Activated CD8-positive, alpha-beta memory T cell treated with anti-CD3 and anti-CD28 coated beads, Interleukin-2, amount 50 U/mL, for 1 hour (primary cell): ENCODE data around the gene GP1BB.
"Not testable (repeated sequence)": the region's sequence is repeated elsewhere in the genome, so short reads cannot be mapped to it uniquely, and the experiment has no call there.

Experiments
- DNase-seq: peaks from one replicate; pipeline ENCODE4 v3.0.0-alpha.2; 2020; ENCODE audit errors: extremely low read depth

Gene GP1BB

DNA sequence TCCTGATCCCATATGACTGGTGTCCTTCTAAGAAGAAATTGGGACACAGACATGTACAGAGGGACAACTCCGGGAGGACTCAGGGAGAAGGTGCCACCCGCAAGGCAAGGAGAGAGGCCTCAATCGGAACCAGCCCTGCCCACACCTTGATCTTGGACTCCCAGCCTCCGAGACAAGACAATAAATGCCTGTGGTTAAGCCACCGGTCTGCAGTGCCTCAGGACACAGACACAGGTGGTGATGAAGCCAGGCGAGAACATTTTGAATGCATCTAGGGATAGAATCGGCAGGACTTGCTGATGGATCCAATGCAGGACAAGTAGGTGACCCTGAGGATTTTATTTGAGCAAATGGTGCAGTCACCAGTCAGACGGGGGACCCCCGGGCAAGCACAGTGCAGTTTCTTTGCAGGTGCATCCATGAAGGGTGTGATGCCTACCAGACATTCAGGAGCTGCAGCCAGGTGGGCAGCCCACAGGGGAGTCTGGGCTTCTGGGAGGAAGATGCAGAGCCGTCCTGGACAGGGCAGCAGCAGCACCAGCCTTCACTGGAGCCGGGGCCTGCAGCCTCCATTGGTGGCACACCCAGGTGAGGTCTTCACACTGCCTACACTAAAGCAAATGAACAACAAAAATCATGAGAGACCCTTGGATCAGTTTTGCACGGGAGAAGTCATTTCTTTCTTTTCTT is 29.2 kb upstream of the GP1BB start:
- no peak for DNase-seq

GRCh38 chr22:19694696-19695095 is 28.6 kb upstream of the GP1BB start:
- no peak for DNase-seq

DNA sequence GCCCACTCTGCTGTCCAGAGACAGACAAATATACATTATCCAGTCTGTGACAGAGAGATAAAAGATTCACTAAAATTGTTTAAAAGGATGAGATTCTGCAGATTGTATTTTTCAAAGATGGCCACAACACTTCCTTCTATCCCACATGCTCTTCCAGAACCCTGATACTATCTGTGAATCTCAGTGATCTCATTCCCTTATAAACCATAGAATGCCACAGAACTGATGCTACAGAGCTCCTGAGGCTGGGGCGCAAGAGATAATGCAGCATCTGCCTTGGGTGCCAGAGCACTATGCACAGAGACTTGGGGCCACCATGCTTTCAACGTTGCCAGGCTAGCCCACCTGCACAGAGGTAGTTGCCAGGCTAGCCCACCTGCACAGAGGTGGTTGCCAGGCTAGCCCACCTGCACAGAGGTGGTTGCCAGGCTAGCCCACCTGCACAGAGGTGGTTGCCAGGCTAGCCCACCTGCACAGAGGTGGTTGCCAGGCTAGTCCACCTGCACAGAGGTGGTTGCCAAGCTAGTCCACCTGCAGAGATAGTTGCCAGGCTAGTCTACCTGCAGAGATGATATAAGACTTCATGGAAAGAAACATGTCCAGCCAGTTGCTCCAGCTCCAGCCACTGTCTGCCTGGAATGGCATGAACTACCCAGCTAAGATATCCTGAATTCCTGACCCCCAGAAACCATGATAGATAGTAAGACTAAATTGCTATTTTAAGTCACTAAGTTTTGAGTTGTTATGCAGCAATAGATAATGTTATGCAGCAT is 26.6 kb upstream of the GP1BB start:
- DNase-seq: no peak

DNA sequence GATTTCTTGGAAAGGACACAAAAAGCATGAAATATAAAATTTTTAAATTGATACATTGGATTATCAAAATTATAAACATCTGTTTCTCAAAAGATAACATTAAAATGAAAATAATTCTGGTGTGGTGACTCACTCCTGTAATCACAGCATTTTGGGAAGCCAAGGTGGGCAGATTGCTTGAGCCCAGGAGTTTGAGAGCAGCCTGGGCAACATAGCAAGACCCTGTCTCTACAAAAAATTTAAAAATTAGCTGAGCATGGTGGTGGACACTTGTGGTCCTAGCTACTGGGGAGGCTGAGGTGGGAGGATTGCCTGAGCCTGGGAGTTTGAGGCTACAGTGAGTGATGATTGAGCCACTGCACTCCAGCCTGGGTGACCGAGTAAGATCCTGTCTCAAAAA is 25.5 kb upstream of the GP1BB start:
- DNase-seq: not testable (repeated sequence)

GRCh38 chr22:19700790-19701419 is 22.4 kb upstream of the GP1BB start:
- DNase-seq: no peak

GRCh38 chr22:19701420-19702145 is 21.8 kb upstream of the GP1BB start:
- DNase-seq: no peak

DNA sequence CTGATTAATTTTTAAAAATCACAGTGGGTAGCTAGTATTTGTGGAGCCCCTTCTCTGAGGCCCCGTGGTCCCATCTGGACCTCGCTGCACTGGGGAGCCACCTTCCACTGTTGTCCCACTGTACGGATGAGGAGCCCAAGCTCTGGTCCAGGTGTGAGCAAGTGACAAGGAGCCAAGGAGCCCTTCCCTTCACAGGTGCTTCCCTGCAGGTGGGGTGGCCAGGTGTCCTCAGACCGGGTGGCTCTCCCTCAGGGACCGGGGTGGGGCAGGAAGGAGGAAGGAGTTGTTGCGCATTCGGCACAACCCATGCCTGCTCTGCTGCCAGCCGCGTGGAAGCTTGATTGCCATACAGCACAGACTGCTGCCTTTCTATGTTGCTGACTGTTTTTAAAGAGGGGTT is 19.5 kb upstream of the GP1BB start:
- no peak for DNase-seq

- no peak for DNase-seq
Measured at GRCh38 chr22:19704355-19705015, 18.9 kb upstream of the GP1BB start.

DNA sequence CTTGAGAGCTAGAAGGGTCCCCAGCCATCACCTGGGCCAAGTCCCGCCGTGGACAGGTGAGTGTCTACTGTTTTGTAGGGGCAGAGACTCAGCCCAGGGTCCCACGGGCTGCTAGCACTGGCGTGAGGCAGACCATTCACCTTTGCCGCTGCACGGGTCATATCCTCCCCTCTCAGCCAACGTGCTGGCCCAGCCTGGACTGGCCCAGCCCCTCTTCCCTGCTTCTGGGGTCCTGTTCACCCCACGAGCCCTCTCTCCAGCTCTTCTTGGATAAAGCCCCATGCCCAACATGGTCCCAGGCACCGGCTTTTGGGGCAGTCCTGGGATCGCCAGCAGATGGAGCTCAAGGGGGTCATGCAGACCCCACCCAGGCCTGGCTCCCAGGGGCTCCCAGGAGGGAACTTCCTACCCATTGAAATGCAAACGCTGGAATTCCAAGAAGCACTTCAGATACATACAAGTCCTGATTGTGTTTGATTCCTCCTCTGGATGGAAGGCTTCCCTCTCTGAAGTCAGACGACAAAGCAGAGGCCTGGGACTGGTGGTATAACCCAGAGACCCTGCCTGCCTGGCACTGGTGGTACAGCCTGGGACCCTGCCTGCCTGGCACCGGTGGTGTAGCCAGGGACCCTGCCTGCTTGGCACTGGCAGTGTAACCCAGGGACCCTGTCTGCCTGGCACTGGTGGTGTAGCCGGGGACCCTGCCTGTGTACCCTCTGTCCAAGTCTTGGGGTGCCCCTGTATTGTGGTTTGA is 18.0 kb upstream of the GP1BB start:
- no peak for DNase-seq

DNA sequence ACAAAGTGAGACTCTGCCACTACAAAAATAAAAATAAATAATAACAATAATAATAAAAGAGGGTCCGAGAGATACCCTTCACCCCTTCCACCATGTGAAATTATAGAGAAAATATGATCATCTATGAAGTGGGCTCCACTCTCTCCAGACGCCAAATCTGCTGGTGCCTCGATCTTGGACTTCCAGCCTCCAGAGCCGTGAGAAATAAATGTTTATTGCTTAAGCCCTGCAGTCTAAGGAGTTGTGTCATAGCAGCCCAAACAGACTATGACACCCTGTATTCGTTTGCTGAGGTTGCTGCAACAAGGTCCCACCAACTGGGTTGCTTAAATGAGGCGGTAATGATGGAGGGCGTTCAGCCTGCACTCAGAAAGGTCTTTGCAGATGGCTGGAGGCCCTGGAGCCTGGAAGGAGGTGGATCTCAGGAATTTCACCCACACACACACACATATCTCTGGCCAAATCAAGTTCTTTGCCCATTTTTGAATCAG is 16.6 kb upstream of the GP1BB start:
- DNase-seq: no peak

DNA sequence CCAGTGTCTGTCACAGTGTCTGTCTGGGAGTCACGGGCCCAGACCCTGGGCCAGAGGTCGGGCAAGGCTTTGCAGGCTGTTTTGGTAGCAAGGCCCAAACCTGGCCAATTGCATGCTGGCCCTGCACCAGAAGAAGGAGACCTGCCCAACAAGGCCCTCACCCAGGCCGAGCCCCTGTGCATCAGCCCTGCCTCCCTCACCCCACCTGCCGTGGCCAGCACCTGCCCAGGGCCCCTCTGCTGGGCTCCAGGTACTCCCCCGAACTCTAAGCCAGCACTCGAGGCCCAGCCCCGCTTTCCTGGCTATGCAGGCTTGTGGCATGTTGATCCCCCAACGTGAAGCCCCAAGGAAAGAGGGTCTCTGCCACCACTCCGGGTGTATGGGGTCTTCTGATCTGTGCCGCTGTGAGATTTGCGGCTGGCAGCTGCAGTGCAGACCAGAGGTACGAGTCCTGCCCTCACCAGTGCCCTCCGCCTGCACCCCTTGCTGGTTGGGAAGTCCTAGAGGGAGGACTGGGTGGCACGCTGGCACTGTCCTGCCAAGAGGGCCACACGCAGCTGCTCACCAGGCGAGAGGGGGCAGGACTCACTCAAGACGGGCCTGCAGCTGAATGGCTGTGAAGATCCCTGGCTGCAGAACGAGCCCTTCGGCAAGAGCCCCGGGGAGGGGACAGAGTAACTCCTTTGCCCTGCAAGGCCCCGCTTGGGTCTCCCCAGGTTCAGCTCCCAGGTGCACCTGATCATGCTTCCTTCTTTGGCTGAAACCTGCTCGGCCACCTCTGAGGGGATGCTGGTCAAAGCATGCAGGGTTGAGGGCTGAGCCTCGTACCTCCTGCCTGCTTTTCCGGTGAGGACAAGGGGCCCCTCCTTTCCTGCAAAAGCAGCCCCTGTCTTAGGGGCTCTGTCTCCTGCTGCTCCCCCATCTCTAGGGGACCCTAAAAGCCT is 15.7 kb upstream of the GP1BB start:
- DNase-seq: no peak

- DNase-seq: no peak
Measured at GRCh38 chr22:19708321-19709011, 14.9 kb upstream of the GP1BB start.

DNA sequence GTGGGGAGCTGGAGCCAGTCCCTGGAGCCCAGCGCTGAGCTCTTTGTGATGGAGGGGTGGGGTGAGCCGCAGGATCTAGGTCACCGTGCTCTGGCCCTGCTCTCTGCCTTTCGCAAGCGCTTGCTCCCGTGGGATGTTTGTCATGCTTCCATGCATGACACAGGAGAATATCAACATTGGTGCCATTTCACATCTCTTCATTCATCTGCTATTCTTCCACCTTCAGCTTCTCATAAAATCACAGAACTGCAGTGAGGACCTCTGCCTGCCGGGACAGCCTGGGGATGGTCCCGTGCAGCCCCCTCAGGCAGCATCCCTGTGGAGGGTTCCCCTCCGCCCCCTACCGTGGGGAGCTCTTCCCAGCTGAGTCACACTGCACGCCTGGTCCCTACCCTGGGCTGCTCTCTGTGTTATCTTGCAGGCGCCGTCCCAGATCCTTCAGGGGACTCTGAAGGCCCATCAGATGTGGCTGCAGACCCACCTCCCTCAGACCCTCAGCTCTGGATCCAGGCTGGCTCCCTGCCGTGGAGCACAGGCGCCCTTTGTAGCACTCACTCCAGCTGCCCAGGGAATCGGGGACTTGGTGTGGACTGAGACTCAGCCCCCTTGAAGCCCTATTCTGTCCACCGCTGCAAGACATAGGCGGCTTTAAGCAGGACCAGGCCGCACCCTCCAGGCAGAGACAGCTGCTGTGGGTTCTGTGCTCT is 14.1 kb upstream of the GP1BB start:
- DNase-seq: no peak

- no peak for DNase-seq
Measured at GRCh38 chr22:19710020-19710768, 13.1 kb upstream of the GP1BB start.

DNA sequence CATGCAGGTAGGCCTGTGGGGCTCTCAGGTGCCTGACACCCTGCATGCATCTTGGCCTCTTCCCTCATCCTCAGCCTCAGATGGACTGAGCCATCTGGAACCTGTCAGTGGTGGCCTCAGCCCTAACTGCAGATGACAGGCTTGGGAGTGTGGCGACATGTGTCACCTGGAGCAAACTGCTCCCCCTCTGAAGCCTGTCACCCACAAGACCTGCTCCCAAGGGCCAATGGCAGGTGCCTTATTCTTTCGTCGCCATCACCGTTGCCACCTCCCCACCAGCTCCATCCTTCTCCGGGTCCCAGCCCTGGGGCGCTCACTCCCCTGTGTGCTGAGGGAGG is 12.6 kb upstream of the GP1BB start:
- no peak for DNase-seq

DNA sequence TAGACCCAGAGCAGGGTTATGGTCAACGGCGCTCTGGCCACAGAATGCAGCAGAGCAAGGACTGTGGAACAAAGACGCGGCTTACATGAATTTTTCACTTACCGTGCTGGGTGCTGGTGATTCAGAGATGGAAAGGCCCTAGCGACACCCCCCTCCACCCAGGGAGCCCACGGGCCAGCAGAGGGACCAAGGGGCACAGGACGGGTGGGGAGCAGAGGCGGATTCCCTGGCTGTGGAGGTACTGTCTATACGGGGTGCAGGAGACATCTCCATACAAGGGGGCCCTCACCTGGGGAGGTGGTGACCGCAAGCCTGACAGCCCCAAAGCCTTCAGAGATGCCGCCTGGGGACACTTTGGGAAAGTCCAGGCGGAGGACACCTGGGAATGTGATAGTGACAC is 10.1 kb upstream of the GP1BB start:
- DNase-seq: no peak

DNA sequence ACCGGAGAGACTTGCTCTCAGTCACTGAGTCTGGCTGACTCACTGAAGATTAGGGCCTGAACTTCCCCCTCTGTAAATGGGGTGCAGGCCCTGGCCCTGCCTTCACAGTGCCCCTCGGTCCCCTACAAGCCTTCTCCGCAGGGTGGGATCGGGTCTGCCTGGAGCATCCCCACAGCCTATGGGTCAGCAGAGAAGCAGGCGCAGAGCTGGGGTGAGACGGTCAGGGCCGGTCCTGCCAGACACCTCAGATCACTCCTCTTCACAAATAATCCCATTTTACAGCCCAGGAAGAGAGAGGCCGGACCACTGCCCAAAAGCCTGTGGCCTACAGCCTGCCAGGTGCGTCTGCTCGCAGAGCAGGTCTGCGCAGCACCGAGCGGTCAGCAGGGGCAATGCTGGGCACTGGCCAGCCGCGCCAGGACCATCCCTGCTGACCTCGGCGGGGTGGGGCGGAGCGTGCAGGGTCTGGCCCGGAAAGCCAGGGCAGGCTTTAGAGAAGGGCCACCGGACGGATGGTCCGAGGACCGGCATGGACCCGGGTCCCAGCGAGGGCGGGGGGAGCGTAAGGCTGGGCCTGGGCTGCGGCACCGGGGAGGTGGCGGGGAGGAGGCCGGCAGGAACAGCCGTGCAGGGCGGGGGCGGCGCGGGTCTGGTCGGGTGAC is 9.6 kb upstream of the GP1BB start:
- DNase-seq: no peak
